AG04449 (cell line): ENCODE measurements around the gene CCND2.

Experiments
- CTCF ChIA-PET: fragments of 350-600 bp; formaldehyde crosslinking; extraction: SDS; loops from one replicate; lab custom pipeline; 2021; ENCODE audit warnings: antibody characterized with exemption; lab: Yijun Ruan, JAX
- POLR2A ChIA-PET: fragments of 400-600, 350-600 bp; formaldehyde crosslinking; extraction: SDS; loops from one replicate; lab custom pipeline; 2020; ENCODE audit warnings: antibody characterized with exemption, inconsistent platforms; lab: Yijun Ruan, JAX
- DNase-seq: peaks from one replicate; pipeline ENCODE4 v3.0.0-alpha.2; 2010; ENCODE audit warnings: low read depth, low spot score
- H3K4me3 ChIP-seq: 2 replicates; pipeline ENCODE4 v1.5.1; 2011; ENCODE audit warnings: low read depth, mild to moderate bottlenecking, control low read depth, low read length
- CTCF ChIP-seq: IDR thresholded peaks from one replicate; pipeline ENCODE4 v1.5.1; 2011; ENCODE audit warnings: mild to moderate bottlenecking, moderate library complexity, low read length, control low read depth, inconsistent platforms; ENCODE audit not compliant: insufficient read depth; ENCODE audit errors: missing control alignments

Gene CCND2

GRCh38 chr12:4320853-4321701 is 47.5 kb downstream of the CCND2 start, which contains the start of gene TIGAR:
Gene TIGAR, plus strand, starts transcription at chr12:4321213. Its CDS starts 59 bp downstream, at chr12:4321272.
- peak within 1 kb of the TSS; percentile 93 for H3K4me3 ChIP-seq
- ChIA-PET CTCF (interaction anchor here (1.0 to 2.8 kb wide), 3 partner anchors 10 to 44 kb away, joined by 4 to 14 read pairs (median 5); no protein-coding TSS in a partner anchor), POLR2A (interaction anchor here (0.6 kb wide), 1 partner anchor 290 kb away, joined by 3 read pairs; no protein-coding TSS in a partner anchor)
- TF ChIP-seq CTCF = no peak
- DNase-seq = peak; percentile 42

- ChIA-PET CTCF (interaction anchor here (0.7 to 2.8 kb wide), 3 partner anchors 9 to 46 kb away, joined by 3 to 14 read pairs (median 5); no protein-coding TSS in a partner anchor), POLR2A (no interaction called here)
- no peak for TF ChIP-seq CTCF
- DNase-seq = no peak
- H3K4me3 ChIP-seq = no peak overlapping the region
These were observed 49.2 kb downstream of the CCND2 start for GRCh38 chr12:4322726-4323125.
